SJCRH30 (cell line): ENCODE measurements around the gene MRPL32. TPM values are rescaled to one million over a fixed set of nuclear protein-coding genes. Genes with fewer than 3 reads are reported as not detected.

Experiments used
- DNase-seq, 2 experiments: peaks; one replicate each; pipeline ENCODE4 v3.0.0-alpha.2; 2015 to 2020
- H3K27ac ChIP-seq: fragments of 250-450 bp; sonication (Bioruptor Pico); 2 replicates; pipeline ENCODE4 v1.5.1; 2020; ENCODE audit warnings: mild to moderate bottlenecking, moderate library complexity
- H3K27me3 ChIP-seq: fragments of 250-450 bp; sonication (Bioruptor Pico); 2 replicates; pipeline ENCODE4 v1.5.1; 2020; ENCODE audit warnings: mild to moderate bottlenecking, moderate library complexity
- H3K36me3 ChIP-seq: fragments of 250-450 bp; sonication (Bioruptor Pico); 2 replicates; pipeline ENCODE4 v1.5.1; 2020; ENCODE audit warnings: mild to moderate bottlenecking, moderate library complexity
- H3K4me1 ChIP-seq: fragments of 250-450 bp; sonication (Bioruptor Pico); 2 replicates; pipeline ENCODE4 v1.5.1; 2020; ENCODE audit warnings: mild to moderate bottlenecking, moderate library complexity
- H3K4me3 ChIP-seq: fragments of 250-450 bp; sonication (Bioruptor Pico); 2 replicates; pipeline ENCODE4 v1.5.1; 2020; ENCODE audit warnings: mild to moderate bottlenecking, moderate library complexity
- H3K9me3 ChIP-seq: fragments of 250-450 bp; sonication (Bioruptor Pico); replicated peaks from 2 replicates; pipeline ENCODE4 v1.5.1; 2020; ENCODE audit warnings: mild to moderate bottlenecking, moderate library complexity
- total RNA-seq: library from RNA; depleted of rRNA; stranded (reverse); fragments of >200 nt; shearing (Covaris generic); gene quantifications from 2 replicates; pipeline ENCODE4 v1.2.3, GENCODE V29; 2014

Gene MRPL32
- total RNA-seq, 1 experiment from 2014 or later = 79.4 TPM

DNA sequence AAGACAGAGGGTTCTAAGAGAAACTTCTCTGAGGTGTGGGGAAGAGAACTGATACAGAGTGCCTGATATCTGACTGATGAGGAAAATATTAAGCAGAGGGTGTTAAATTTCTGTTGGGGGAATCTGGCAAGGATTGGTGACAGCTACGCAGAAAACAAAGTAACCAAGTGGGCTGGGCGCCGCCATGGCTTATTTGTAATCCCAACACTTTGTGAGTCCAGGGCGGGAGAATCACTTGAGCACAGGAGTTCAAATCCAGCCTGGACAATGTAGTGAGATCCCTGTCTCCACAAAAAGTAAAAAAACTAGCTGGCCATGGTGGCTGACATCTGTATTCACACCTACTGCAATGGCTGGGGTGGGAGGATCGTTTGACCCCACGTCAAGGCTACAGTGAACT lies 18.2 kb upstream of the MRPL32 start:
- Histone ChIP-seq H3K36me3 (peaks cover 30% of the 10 kb centered on the region), H3K27ac (no peak overlapping the region), H3K4me3 (no peak overlapping the region), H3K4me1 (0 out of 2 replicates have a peak, but pooled peaks cover 3% of the 10 kb centered on the region), H3K27me3 (no peaks in the 10 kb centered on the region), H3K9me3 (no peaks in the 10 kb centered on the region)
- DNase-seq = no peak

DNA sequence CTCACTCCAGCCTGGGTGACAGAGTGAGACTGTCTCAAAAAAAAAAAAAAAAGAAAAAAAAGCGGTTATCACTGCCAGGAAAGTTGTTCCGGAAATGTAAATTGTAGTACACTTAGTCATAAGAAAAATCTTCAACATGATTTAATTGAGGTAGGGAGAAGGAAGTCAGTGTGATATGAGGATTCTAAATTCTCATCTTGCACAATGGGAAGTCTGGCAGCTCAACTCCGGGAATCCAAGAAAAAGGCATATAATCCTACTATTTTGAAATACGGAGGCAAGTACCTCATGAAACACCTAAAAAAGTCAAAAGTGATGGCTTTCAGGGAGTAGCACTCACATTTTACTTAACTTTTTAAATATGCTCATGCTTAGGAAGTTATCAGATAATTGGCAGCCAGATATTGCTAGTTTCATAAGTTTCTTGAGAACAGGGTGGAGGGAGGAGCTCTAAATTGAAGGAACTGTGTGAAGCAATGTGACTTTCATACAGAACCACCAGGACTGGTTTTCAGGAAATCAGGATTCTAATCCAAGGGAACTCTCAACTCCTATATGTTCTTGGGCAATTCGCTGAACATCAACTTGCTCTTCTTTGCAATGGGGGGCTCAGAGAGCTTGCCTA lies 17.6 kb upstream of the MRPL32 start:
- Histone ChIP-seq H3K4me1 (0 out of 2 replicates have a peak, but pooled peaks cover 3% of the 10 kb centered on the region), H3K27me3 (no peaks in the 10 kb centered on the region), H3K27ac (no peak overlapping the region), H3K36me3 (peaks cover 34% of the 10 kb centered on the region), H3K4me3 (no peak overlapping the region), H3K9me3 (no peaks in the 10 kb centered on the region)
- DNase-seq = no peak

DNA sequence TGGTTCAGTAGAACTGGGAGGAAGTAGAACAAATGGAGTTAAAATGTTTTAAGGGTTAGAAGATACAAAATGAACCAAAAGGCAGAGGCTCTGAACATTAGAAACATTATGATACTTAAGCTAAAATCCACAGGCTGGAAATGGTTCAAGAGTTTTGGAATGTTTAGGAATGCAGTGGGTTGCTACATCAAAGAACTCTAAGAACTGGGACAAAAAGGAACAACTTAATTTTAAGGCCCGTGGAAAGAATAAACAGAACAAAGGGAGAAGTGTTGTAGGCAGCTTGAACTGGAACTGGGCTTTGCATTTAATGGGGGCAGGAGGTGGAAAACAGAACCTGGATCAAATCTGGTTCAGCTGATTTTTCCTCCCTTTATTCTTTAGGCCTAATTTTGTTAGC lies 16.8 kb upstream of the MRPL32 start:
- Histone ChIP-seq H3K4me1 (0 out of 2 replicates have a peak, but pooled peaks cover 3% of the 10 kb centered on the region), H3K9me3 (no peaks in the 10 kb centered on the region), H3K27me3 (no peaks in the 10 kb centered on the region), H3K27ac (no peak overlapping the region), H3K36me3 (peaks cover 43% of the 10 kb centered on the region), H3K4me3 (no peak overlapping the region)
- no peak for DNase-seq

DNA sequence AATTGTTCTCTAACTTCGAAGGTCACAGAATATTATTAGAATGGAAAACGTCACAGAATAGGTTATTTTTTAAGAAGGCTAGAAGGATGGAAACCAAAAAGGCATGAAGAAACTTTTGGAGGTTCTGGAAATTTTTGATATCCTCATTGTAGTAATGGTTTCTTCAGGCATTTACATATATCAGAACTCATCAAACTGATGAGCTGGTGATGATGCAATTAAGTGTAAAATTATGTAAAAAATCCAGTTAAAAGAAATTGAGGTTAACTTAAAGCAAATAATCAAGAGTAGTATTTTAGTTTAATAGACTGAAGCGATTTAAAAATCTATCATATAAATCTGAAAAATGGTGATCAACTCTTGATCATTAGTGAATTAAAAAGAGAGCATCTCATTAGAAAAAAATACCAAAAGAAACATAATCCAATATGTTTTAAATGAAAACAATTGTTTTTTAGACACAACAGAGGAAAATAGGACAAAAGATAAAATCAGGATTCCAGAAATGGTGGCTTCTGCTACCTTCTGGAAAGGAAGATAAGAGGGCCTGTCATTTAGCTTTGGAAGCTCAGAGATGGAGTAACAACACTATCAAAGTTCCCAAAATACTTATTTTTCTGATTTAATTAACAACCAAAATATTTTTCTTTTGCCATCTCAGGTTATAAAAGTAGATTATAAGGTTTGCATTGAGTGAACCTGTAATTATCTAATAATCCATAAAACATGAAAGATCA lies 10.0 kb upstream of the MRPL32 start:
- no peak overlapping the region for H3K4me3 ChIP-seq
- no peak overlapping the region for H3K27ac ChIP-seq
- H3K9me3 ChIP-seq = no peaks in the 10 kb centered on the region
- DNase-seq = no peak
- H3K27me3 ChIP-seq = no peaks in the 10 kb centered on the region
- no peaks in the 10 kb centered on the region for H3K4me1 ChIP-seq
- H3K36me3 ChIP-seq = peaks cover 88% of the 10 kb centered on the region

DNA sequence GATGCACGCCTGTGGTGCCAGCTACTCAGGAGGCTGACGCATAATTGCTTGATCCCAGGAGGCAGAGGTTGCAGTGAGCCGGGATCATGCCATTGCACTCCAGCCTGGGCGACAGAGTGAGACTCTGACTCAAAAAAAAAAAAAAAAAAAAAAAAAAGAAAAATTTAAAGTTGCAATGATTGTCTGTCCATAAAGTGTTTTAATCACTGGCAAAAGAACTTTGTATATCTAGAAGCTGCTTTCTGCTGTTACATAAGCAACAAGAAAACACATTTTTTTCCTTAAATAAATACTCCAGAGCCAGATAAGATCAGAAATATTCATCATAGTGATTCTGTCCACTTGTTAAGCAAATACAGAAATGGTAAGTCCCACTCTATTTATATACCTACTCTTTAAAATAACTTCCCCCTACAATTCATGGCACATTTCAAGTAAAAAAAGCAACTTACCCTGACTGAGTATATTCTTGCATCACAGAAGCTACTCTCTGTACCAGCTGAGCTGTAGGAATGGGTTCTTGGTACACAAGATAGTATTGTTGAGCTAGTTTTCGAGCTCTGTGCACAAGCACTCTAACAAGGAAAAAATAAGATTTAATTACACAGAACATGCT lies 7.8 kb upstream of the MRPL32 start:
- DNase-seq = no peak
- no peaks in the 10 kb centered on the region for H3K9me3 ChIP-seq
- H3K27ac ChIP-seq = no peak overlapping the region
- no peak overlapping the region for H3K4me3 ChIP-seq
- peaks cover 84% of the 10 kb centered on the region for H3K36me3 ChIP-seq
- no peaks in the 10 kb centered on the region for H3K4me1 ChIP-seq
- no peaks in the 10 kb centered on the region for H3K27me3 ChIP-seq

DNA sequence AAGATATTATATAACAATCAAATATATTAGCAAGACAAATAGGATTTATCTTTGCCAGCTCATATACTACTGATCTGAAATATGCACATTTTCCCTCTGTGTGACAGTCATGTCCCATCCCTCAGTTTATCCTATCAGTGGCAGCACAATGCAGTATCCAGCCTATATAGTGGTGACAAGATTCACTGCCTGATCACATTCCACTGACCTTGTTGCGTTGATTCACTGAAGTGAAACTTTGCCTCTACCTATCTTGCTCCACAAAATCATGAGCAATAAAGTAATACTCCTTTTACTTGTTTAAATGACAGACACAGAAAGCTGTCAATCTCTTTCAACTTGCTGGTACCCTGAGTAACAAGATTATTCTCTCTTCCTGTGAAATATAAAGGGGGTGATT lies 6.5 kb upstream of the MRPL32 start:
- H3K4me1 ChIP-seq = no peaks in the 10 kb centered on the region
- H3K27me3 ChIP-seq = no peaks in the 10 kb centered on the region
- H3K9me3 ChIP-seq = no peaks in the 10 kb centered on the region
- peaks cover 73% of the 10 kb centered on the region for H3K36me3 ChIP-seq
- no peak for DNase-seq
- H3K27ac ChIP-seq = no peak overlapping the region
- no peak overlapping the region for H3K4me3 ChIP-seq

DNA sequence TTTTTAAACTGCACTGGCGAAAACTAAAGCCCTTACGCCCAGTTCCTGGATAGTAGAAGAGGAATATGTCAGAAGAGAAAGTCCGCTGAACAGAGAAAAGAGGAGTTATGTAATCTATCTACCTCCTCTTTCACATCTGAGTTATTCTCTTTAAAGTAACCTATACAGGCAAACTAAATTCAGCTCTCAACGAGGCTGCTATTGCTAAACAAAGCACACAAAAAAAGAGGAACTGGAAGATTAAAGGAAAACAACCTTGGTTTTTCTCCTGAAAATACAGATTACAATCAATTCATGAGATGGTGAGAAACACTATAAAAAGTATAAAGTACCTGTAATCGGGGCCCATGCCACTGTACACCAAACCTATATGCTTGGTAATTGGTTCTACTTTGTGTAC lies 6.0 kb upstream of the MRPL32 start:
- no peaks in the 10 kb centered on the region for H3K9me3 ChIP-seq
- H3K27ac ChIP-seq = no peak overlapping the region
- DNase-seq = no peak
- H3K27me3 ChIP-seq = no peaks in the 10 kb centered on the region
- peaks cover 68% of the 10 kb centered on the region for H3K36me3 ChIP-seq
- H3K4me3 ChIP-seq = no peak overlapping the region
- no peaks in the 10 kb centered on the region for H3K4me1 ChIP-seq

DNA sequence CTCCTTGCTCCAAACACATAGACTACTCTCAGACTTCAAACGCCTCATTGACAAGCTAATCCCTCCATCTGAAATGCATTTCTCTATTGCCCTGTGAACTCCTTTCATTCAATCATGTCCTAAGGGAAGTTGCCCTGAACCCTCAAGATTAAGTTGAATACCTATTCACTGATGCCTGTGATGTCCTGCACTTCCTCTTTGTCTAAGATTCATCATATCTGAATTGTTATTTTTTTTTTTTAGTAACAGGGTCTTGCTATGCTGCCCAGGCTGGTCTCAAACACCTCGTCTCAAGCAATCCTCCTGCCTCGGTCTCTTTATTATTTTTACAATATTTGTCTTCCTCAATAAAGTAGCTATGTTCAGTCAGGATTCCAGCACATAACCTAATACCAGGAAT lies 3.4 kb upstream of the MRPL32 start:
- DNase-seq = no peak
- Histone ChIP-seq H3K9me3 (no peaks in the 10 kb centered on the region), H3K4me1 (no peaks in the 10 kb centered on the region), H3K36me3 (peaks cover 42% of the 10 kb centered on the region), H3K4me3 (no peak overlapping the region), H3K27ac (no peak overlapping the region), H3K27me3 (no peaks in the 10 kb centered on the region)

DNA sequence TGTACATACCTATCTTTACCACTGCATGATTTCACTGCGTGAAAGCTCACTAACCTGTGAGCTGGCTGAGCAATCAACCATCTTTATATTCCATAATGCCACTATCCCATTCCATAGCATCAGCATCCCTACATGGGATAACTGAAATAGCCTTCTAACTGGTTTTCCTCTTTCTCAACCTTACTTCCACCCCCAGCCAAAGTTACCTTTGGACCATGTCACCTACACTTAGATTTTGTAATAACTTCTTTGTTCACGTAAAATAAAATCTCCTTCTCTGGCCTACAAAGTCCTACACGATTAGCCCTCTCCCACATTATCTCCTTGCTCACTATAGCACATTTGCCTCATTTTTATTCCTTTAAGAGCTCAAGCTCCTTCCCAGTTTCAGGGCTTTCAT lies 2.7 kb upstream of the MRPL32 start:
- Histone ChIP-seq H3K9me3 (no peaks in the 10 kb centered on the region), H3K27ac (no peak overlapping the region), H3K27me3 (no peaks in the 10 kb centered on the region), H3K4me1 (no peaks in the 10 kb centered on the region), H3K4me3 (no peak overlapping the region), H3K36me3 (peaks cover 39% of the 10 kb centered on the region)
- no peak for DNase-seq

DNA sequence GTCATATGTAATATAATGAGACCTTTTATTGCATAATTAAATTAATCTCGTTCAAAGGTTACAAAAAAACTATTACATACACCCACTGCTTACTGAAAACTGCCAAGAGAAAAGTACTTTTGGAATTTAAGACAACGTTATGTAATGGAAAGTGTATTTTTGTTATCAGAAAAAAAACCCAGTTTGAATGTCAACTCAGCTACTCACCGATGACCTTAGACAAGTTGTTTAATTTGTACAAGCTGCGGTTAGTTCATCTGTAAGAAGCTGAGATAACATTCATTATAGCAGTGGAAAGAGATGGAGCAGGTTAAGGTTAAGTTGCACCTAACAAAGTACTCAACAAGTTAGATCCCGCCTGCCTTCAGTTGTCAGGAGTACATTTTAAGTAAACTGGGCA lies 1.3 kb upstream of the MRPL32 start:
- no peaks in the 10 kb centered on the region for H3K9me3 ChIP-seq
- H3K4me1 ChIP-seq = no peaks in the 10 kb centered on the region
- no peak overlapping the region for H3K27ac ChIP-seq
- H3K36me3 ChIP-seq = peaks cover 39% of the 10 kb centered on the region
- peak overlapping the region; percentile 89 for H3K4me3 ChIP-seq
- no peaks in the 10 kb centered on the region for H3K27me3 ChIP-seq
- DNase-seq = peak in 1 of 2 experiments; percentile 4

DNA sequence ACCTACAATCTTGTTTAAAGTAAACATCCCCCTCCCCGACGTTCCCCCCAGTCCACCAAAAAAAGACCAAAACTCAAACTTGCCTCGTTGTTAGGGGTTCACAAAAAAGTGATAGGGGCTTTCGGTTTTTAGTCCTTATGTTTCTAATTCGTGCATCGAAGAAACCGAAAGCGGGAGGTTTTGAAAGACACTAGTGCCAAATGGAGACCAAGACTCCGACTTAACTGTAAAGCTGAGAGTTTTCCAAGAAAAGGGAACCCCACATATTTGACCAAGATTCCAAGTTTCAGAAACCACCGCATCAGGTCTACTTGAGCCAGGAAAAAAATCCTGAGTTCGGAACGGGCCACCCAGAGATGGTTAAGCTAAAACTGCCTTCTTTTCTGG lies 736 bp upstream of the MRPL32 start:
- no peak for DNase-seq
- peaks cover 38% of the 10 kb centered on the region for H3K36me3 ChIP-seq
- H3K27ac ChIP-seq = peak overlapping the region; percentile 67
- H3K4me3 ChIP-seq = peak overlapping the region; percentile 89
- no peaks in the 10 kb centered on the region for H3K27me3 ChIP-seq
- H3K4me1 ChIP-seq = no peaks in the 10 kb centered on the region
- no peaks in the 10 kb centered on the region for H3K9me3 ChIP-seq

DNA sequence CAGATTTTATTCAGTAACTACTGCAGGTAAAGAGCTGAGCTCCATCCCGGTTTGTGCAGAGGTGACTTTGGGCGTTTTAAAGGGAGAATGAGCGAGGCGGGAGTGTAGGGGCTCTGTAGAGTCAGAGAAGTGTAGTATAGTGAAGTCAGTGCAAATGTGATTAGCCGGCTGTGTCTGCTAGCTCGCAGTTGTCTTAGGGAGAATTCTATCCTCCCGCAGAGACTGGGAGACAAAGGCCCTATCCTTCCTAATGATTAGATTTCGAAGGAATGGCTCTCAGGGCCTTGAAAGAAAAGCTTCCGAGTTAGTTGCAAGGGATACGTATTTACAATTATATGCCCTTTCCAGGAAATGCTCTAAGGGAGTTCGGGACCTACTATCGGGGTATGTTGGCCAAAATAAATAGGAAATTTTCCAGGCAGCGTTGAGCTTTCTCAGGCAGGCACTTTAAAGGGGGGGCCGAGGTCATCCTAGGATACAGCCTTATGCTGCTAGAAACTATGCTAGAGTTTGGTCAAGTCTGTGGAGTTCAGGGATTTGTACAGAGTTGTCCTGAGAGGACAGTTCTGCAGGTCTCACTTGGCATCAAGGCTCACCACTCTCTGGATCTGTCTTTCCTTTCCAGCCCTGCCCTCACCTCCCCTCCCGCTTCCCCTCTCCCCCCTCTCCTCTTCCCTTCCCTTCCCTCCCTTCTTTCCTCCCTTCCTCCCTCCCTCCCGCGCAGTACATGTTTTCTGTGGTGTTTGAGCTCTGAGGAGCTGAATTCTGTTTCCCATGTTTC lies 825 bp downstream of the MRPL32 start:
- no peaks in the 10 kb centered on the region for H3K4me1 ChIP-seq
- H3K27ac ChIP-seq = peak overlapping the region; percentile 67
- DNase-seq = peak; percentile 23 to 61
- no peaks in the 10 kb centered on the region for H3K27me3 ChIP-seq
- H3K36me3 ChIP-seq = peaks cover 35% of the 10 kb centered on the region
- peak overlapping the region; percentile 89 for H3K4me3 ChIP-seq
- H3K9me3 ChIP-seq = no peaks in the 10 kb centered on the region

DNA sequence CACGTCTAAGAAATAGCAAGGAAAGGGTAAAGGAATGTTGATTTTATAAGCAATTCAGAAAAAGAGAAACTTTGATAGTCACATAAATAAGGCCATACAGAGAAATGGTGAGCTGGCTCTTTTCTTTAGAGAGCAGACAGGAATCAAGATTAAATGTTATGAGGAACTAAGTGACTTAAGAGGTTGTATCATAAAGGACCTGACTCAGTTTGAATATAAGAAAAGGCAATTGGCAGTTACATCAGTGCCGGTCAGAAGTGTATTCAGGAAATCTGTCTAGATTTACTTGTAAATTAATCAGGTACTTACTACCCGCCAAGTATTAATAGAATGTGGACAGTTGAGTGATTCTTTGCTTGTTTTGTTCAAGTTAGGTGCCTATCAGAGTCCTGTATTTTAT lies 2.1 kb downstream of the MRPL32 start:
- no peaks in the 10 kb centered on the region for H3K27me3 ChIP-seq
- no peak overlapping the region for H3K4me3 ChIP-seq
- H3K27ac ChIP-seq = no peak overlapping the region
- H3K4me1 ChIP-seq = no peaks in the 10 kb centered on the region
- H3K36me3 ChIP-seq = peaks cover 38% of the 10 kb centered on the region
- no peak for DNase-seq
- H3K9me3 ChIP-seq = no peaks in the 10 kb centered on the region

DNA sequence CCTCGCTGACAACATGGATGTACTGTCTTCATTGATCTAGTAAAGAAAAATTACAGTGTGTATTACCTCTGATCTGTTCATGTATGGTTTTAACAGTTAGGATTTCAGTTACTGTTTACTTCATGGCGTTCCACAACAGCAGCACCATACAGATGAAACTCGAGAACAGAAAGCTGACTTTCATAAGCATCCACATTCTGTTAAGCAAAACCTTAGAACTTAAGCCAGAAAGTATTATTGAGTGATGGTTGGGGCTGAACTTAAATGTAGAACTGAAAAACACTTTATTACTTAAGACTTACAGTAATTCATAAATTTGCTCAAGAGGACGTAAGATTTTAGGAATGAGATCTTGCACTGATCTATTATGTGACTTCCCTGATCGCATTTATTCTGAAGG lies 3.7 kb downstream of the MRPL32 start:
- Histone ChIP-seq H3K4me3 (no peak overlapping the region), H3K27ac (no peak overlapping the region), H3K36me3 (peaks cover 39% of the 10 kb centered on the region), H3K9me3 (no peaks in the 10 kb centered on the region), H3K27me3 (no peaks in the 10 kb centered on the region), H3K4me1 (no peaks in the 10 kb centered on the region)
- no peak for DNase-seq
